ENCODE measurements around the gene LRRC72.

LRRC72 gene

DNA sequence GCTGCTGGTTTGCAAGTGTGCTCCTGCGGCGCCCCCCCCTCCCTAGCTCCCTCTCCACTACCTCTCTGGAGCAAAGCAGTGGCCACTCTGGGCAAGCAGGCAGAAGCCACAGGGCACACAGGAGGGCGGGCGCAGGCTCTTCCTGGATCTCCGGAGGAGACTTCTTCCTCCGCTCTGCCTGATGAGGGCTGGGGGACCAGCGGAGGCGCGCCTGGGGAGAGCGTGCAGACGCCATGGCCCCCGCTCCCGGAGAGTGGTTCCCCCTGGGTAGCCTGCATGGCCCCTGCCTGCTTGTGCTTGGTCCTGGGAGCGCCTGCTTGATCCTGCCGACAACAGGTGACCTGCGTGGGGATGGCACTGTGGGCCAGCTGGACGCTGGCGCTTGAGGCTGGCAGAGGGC, 89.9 kb downstream of the LRRC72 start:
- no peak overlapping the region for H3K4me3 ChIP-seq (ENCODE audit: low read depth, low read length)

GRCh38 chr7:16619979-16620408, 93.4 kb downstream of the LRRC72 start:
- H3K4me3 ChIP-seq (ENCODE audit: low read depth, low read length), result no peak overlapping the region

- H3K4me3 ChIP-seq (ENCODE audit: low read depth, low read length), result no peak overlapping the region
These were observed 99.8 kb downstream of the LRRC72 start for GRCh38 chr7:16626388-16626787.

GRCh38 chr7:16627236-16627635, 100.6 kb downstream of the LRRC72 start:
- no peak overlapping the region for H3K4me3 ChIP-seq (ENCODE audit: low read depth, low read length)

DNA sequence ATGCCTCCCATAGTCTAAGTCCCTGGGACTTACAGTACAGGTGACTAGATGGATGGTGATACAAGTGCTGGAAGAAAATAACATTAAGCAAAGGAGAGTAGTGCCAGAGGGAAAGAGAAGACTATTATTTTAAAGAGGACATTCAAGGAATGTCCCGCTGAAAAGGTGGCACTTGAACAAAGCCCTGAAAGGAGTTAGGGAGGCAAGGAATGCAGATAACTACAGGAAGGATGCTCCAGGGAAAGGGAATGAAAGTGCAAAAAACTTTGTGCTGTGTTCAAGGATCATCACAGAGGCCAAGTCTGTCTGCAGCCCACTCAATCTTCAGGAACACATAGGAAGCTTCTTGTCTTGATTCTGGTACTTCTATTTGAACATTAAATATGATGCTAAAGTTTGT, 104.0 kb downstream of the LRRC72 start:
- H3K4me3 ChIP-seq (ENCODE audit: low read depth, low read length), result no peak overlapping the region

Measured in iPS-11a (cell line).